ENCODE results near the gene KRTAP27-1.

GRCh38 chr21:30336596-30336995 is 898 bp downstream of the KRTAP27-1 start:
- TF ChIP-seq CTCF (IDR thresholded peaks at IDR 0.05), result no peak
- TF ChIP-seq POLR2AphosphoS5 (IDR thresholded peaks at IDR 0.05; ENCODE audit: low read depth, low read length), result no peak

Measured in Panc1 (cell line).